ENCODE data around the gene WFDC13. TPM values are rescaled to one million over a fixed set of nuclear protein-coding genes. Genes with fewer than 3 reads are reported as not detected.

WFDC13 gene
- total RNA-seq, 1 experiment from 2014 or later: not detected

- CTCF ChIA-PET: no interaction called here
- Mint-ChIP-seq H3K27ac (ENCODE audit: unreplicated experiment) (no peak overlapping the region), H3K4me3 (ENCODE audit: low read depth, unreplicated experiment) (no peak overlapping the region), H3K4me1 (ENCODE audit: low read depth, unreplicated experiment) (no peaks in the 10 kb centered on the region), H3K27me3 (ENCODE audit: unreplicated experiment) (peaks cover 33% of the 10 kb centered on the region), H3K9me3 (ENCODE audit: low read depth, unreplicated experiment) (peaks cover 4% of the 10 kb centered on the region), H3K36me3 (ENCODE audit: insufficient read depth, unreplicated experiment) (no peaks in the 10 kb centered on the region)
- intact Hi-C loops (cut with micrococcal nuclease; ENCODE audit: unreplicated experiment): no loop called here
- BruUV-seq (replicated peaks): no TSS peak
- no peak for DNase-seq
- TF ChIP-seq CTCF (IDR thresholded peaks at IDR 0.05; ENCODE audit: unreplicated experiment): no peak
Measured at GRCh38 chr20:45735552-45735951, 33.7 kb downstream of the WFDC13 start.

GRCh38 chr20:45735988-45736387 is 34.1 kb downstream of the WFDC13 start:
- TF ChIP-seq CTCF (IDR thresholded peaks at IDR 0.05; ENCODE audit: unreplicated experiment): no peak
- Mint-ChIP-seq H3K27me3 (ENCODE audit: unreplicated experiment) (peaks cover 38% of the 10 kb centered on the region), H3K4me3 (ENCODE audit: low read depth, unreplicated experiment) (no peak overlapping the region), H3K9me3 (ENCODE audit: low read depth, unreplicated experiment) (peaks cover 4% of the 10 kb centered on the region), H3K4me1 (ENCODE audit: low read depth, unreplicated experiment) (no peaks in the 10 kb centered on the region), H3K36me3 (ENCODE audit: insufficient read depth, unreplicated experiment) (no peaks in the 10 kb centered on the region), H3K27ac (ENCODE audit: unreplicated experiment) (no peak overlapping the region)
- BruUV-seq (replicated peaks): no TSS peak
- intact Hi-C loops (cut with micrococcal nuclease; ENCODE audit: unreplicated experiment): no loop called here
- no peak for DNase-seq
- CTCF ChIA-PET: interaction anchor here (1.5 kb wide), 1 partner anchor 10 kb away, joined by 3 read pairs; no protein-coding TSS in a partner anchor

- H3K4me1 Mint-ChIP-seq (ENCODE audit: low read depth, unreplicated experiment): no peaks in the 10 kb centered on the region
- no TSS peak for BruUV-seq (replicated peaks)
- CTCF ChIA-PET: no interaction called here
- TF ChIP-seq CTCF (IDR thresholded peaks at IDR 0.05; ENCODE audit: unreplicated experiment): no peak
- no peaks in the 10 kb centered on the region for H3K9me3 Mint-ChIP-seq (ENCODE audit: low read depth, unreplicated experiment)
- H3K36me3 Mint-ChIP-seq (ENCODE audit: insufficient read depth, unreplicated experiment): no peaks in the 10 kb centered on the region
- DNase-seq: no peak
- no peak overlapping the region for H3K27ac Mint-ChIP-seq (ENCODE audit: unreplicated experiment)
- H3K27me3 Mint-ChIP-seq (ENCODE audit: unreplicated experiment): peaks cover 46% of the 10 kb centered on the region
- intact Hi-C loops (cut with micrococcal nuclease; ENCODE audit: unreplicated experiment): no loop called here
- H3K4me3 Mint-ChIP-seq (ENCODE audit: low read depth, unreplicated experiment): no peak overlapping the region
Measured at GRCh38 chr20:45742596-45742995, 40.8 kb downstream of the WFDC13 start.

GRCh38 chr20:45745015-45745414 is 43.2 kb downstream of the WFDC13 start:
- intact Hi-C loops (cut with micrococcal nuclease; ENCODE audit: unreplicated experiment): no loop called here
- Mint-ChIP-seq H3K4me1 (ENCODE audit: low read depth, unreplicated experiment) (no peaks in the 10 kb centered on the region), H3K9me3 (ENCODE audit: low read depth, unreplicated experiment) (no peaks in the 10 kb centered on the region), H3K36me3 (ENCODE audit: insufficient read depth, unreplicated experiment) (no peaks in the 10 kb centered on the region), H3K27me3 (ENCODE audit: unreplicated experiment) (peaks cover 58% of the 10 kb centered on the region), H3K4me3 (ENCODE audit: low read depth, unreplicated experiment) (no peak overlapping the region), H3K27ac (ENCODE audit: unreplicated experiment) (no peak overlapping the region)
- no TSS peak for BruUV-seq (replicated peaks)
- CTCF ChIA-PET: no interaction called here
- no peak for TF ChIP-seq CTCF (IDR thresholded peaks at IDR 0.05; ENCODE audit: unreplicated experiment)
- DNase-seq: no peak

Measured in Calu3 (cell line).